Measurements from ENCODE around the gene CADPS2. TPM values are rescaled to one million over a fixed set of nuclear protein-coding genes. Genes with fewer than 3 reads are reported as not detected.

The CADPS2 gene
- 4.4 and 5.6 TPM in 2 replicates for total RNA-seq

- DNase-seq (ENCODE audit: low read depth): peak; percentile 45
- H3K4me3 ChIP-seq (ENCODE audit: low read depth, low read length): peak within 1 kb of the TSS; percentile 70
- peak; percentile 26 for TF ChIP-seq CTCF (conservative IDR thresholded peaks at IDR 0.05; ENCODE audit: low read depth, low read length)
Measured at GRCh38 chr7:122886357-122887081, at the start of gene CADPS2. Gene CADPS2 (minus strand): TSS chr7:122886460. CDS start chr7:122886337, 123 bp downstream.

GRCh38 chr7:122935620-122936019 lies 49.4 kb upstream of the CADPS2 start:
- TF ChIP-seq CTCF (conservative IDR thresholded peaks at IDR 0.05; ENCODE audit: low read depth, low read length): no peak
- no peak overlapping the region for H3K4me3 ChIP-seq (ENCODE audit: low read depth, low read length)
- no peak for DNase-seq (ENCODE audit: low read depth)

- TF ChIP-seq CTCF (conservative IDR thresholded peaks at IDR 0.05; ENCODE audit: low read depth, low read length): no peak
- no peak for DNase-seq (ENCODE audit: low read depth)
- no peak overlapping the region for H3K4me3 ChIP-seq (ENCODE audit: low read depth, low read length)
Measured at GRCh38 chr7:122919643-122920181, 33.5 kb upstream of the CADPS2 start.

- TF ChIP-seq CTCF (conservative IDR thresholded peaks at IDR 0.05; ENCODE audit: low read depth, low read length): no peak
- no peak overlapping the region for H3K4me3 ChIP-seq (ENCODE audit: low read depth, low read length)
- DNase-seq (ENCODE audit: low read depth): no peak
Measured at GRCh38 chr7:122914812-122915211, 28.6 kb upstream of the CADPS2 start.

GRCh38 chr7:122913608-122914007 lies 27.3 kb upstream of the CADPS2 start:
- DNase-seq (ENCODE audit: low read depth): no peak
- no peak overlapping the region for H3K4me3 ChIP-seq (ENCODE audit: low read depth, low read length)
- TF ChIP-seq CTCF (conservative IDR thresholded peaks at IDR 0.05; ENCODE audit: low read depth, low read length): no peak

GRCh38 chr7:122902751-122903495 lies 16.7 kb upstream of the CADPS2 start:
- DNase-seq (ENCODE audit: low read depth): no peak
- H3K4me3 ChIP-seq (ENCODE audit: low read depth, low read length): no peak overlapping the region
- peak; percentile 41 for TF ChIP-seq CTCF (conservative IDR thresholded peaks at IDR 0.05; ENCODE audit: low read depth, low read length)

Data from epithelial cell of proximal tubule (primary cell).